H9 (cell line): Measurements from ENCODE around the gene UBE3B. TPM values are rescaled to one million over a fixed set of nuclear protein-coding genes. Genes with fewer than 3 reads are reported as not detected.

Experiments
- DNase-seq: peaks from one replicate; pipeline ENCODE4 v3.0.0-alpha.2; 2017
- H2AFZ ChIP-seq: one replicate; pipeline ENCODE4 v1.6.1; 2013; ENCODE audit warnings: mild to moderate bottlenecking, low read length, control low read depth, moderate library complexity
- H2AK5ac ChIP-seq: 2 replicates; pipeline ENCODE4 v1.6.1; 2013; ENCODE audit warnings: low read length, control low read depth, mixed read lengths; ENCODE audit not compliant: insufficient read length
- H2BK120ac ChIP-seq: one replicate; pipeline ENCODE4 v1.6.1; 2013; ENCODE audit warnings: low read depth, mild to moderate bottlenecking, low read length, control low read depth, inconsistent platforms; ENCODE audit not compliant: poor library complexity, severe bottlenecking
- H2BK12ac ChIP-seq: 2 replicates; pipeline ENCODE4 v1.6.1; 2013; ENCODE audit warnings: low read length, control low read depth, mixed read lengths, low read depth; ENCODE audit not compliant: insufficient read length
- H2BK15ac ChIP-seq: 2 replicates; pipeline ENCODE4 v1.6.1; 2013; ENCODE audit warnings: low read depth, low read length, control low read depth
- H2BK20ac ChIP-seq: one replicate; pipeline ENCODE4 v1.6.1; 2013; ENCODE audit warnings: low read depth, mild to moderate bottlenecking, low read length, control low read depth, inconsistent platforms; ENCODE audit not compliant: poor library complexity, severe bottlenecking
- H2BK5ac ChIP-seq: 2 replicates; pipeline ENCODE4 v1.6.1; 2013; ENCODE audit warnings: low read length, control low read depth, mixed read lengths; ENCODE audit not compliant: insufficient read length
- H3K14ac ChIP-seq: 2 replicates; pipeline ENCODE4 v1.6.1; 2013; ENCODE audit warnings: low read length, control low read depth; ENCODE audit not compliant: insufficient read depth
- H3K18ac ChIP-seq: 2 replicates; pipeline ENCODE4 v1.6.1; 2013; ENCODE audit warnings: low read depth, mild to moderate bottlenecking, mixed read lengths, low read length, control low read depth; ENCODE audit not compliant: insufficient read length
- H3K23ac ChIP-seq: 2 replicates; pipeline ENCODE4 v1.6.1; 2013; ENCODE audit warnings: low read length, control low read depth, mixed read lengths, low read depth; ENCODE audit not compliant: insufficient read length
- H3K23me2 ChIP-seq: 2 replicates; pipeline ENCODE4 v1.6.1; 2013; ENCODE audit warnings: low read depth, mild to moderate bottlenecking, mixed read lengths, low read length, control low read depth; ENCODE audit not compliant: insufficient read length, poor library complexity, severe bottlenecking
- H3K27ac ChIP-seq: 2 replicates; pipeline ENCODE4 v1.5.1; 2013; ENCODE audit warnings: low read length, control low read depth, mixed read lengths, low read depth; ENCODE audit not compliant: insufficient read length
- H3K27me3 ChIP-seq: 2 replicates; pipeline ENCODE4 v1.6.1; 2013; ENCODE audit warnings: low read length, control low read depth, inconsistent platforms; ENCODE audit not compliant: insufficient read depth
- H3K4ac ChIP-seq: 2 replicates; pipeline ENCODE4 v1.6.1; 2013; ENCODE audit warnings: low read depth, mild to moderate bottlenecking, control low read depth, inconsistent platforms, low read length, moderate library complexity
- H3K4me1 ChIP-seq: 2 replicates; pipeline ENCODE4 v1.6.1; 2013; ENCODE audit warnings: low read length, control low read depth, inconsistent platforms; ENCODE audit not compliant: insufficient read depth
- H3K4me2 ChIP-seq: 2 replicates; pipeline ENCODE4 v1.6.1; 2013; ENCODE audit warnings: low read length, control low read depth, mixed read lengths; ENCODE audit not compliant: insufficient read length, insufficient read depth
- H3K56ac ChIP-seq: 2 replicates; pipeline ENCODE4 v1.6.1; 2013; ENCODE audit warnings: low read depth, mild to moderate bottlenecking, mixed read lengths, low read length, control low read depth; ENCODE audit not compliant: insufficient read length
- H3K79me1 ChIP-seq: 2 replicates; pipeline ENCODE4 v1.6.1; 2013; ENCODE audit warnings: low read depth, mild to moderate bottlenecking, moderate library complexity, low read length, control low read depth, inconsistent platforms; ENCODE audit not compliant: insufficient read depth, poor library complexity, severe bottlenecking
- H3K79me2 ChIP-seq: 2 replicates; pipeline ENCODE4 v1.6.1; 2013; ENCODE audit warnings: low read length, control low read depth, inconsistent platforms; ENCODE audit not compliant: insufficient read depth
- H3K9ac ChIP-seq: 2 replicates; pipeline ENCODE4 v1.6.1; 2013; ENCODE audit warnings: low read length, control low read depth, mixed read lengths; ENCODE audit not compliant: insufficient read length; ENCODE audit errors: extremely low read depth
- H3K9me3 ChIP-seq: one replicate; pipeline ENCODE4 v1.6.1; 2013; ENCODE audit warnings: low read depth, low read length, inconsistent platforms; ENCODE audit not compliant: control insufficient read depth
- H3T11ph ChIP-seq: one replicate; pipeline ENCODE4 v1.6.1; 2013; ENCODE audit warnings: mild to moderate bottlenecking, low read length, control low read depth, inconsistent platforms
- H4K20me1 ChIP-seq: one replicate; pipeline ENCODE4 v1.6.1; 2013; ENCODE audit not compliant: control insufficient read depth, insufficient read length, insufficient read depth
- H4K5ac ChIP-seq: 2 replicates; pipeline ENCODE4 v1.6.1; 2013; ENCODE audit warnings: low read depth, mild to moderate bottlenecking, mixed read lengths, low read length, control low read depth; ENCODE audit not compliant: insufficient read length
- H4K8ac ChIP-seq: replicated peaks from 2 replicates; pipeline ENCODE4 v1.6.1; 2013; ENCODE audit warnings: low read length, control low read depth, mixed read lengths, low read depth; ENCODE audit not compliant: insufficient read length
- H4K91ac ChIP-seq: 2 replicates; pipeline ENCODE4 v1.6.1; 2013; ENCODE audit warnings: low read depth, mild to moderate bottlenecking, moderate library complexity, mixed read lengths, low read length, control low read depth; ENCODE audit not compliant: insufficient read length
- H3K27ac Mint-ChIP-seq, 3 experiments: 2 replicates in 2 of 3; 3 replicates in 1 of 3; pipeline ENCODE4 v1.8.0; 2020 to 2021; ENCODE audit warnings: mixed read lengths in 3 of 3, mild to moderate bottlenecking in 1 of 3, moderate library complexity in 1 of 3
- H3K27me3 Mint-ChIP-seq: 2 replicates; pipeline ENCODE4 v1.8.0; 2021; ENCODE audit warnings: low read depth, mild to moderate bottlenecking, moderate library complexity, mixed read lengths
- H3K36me3 Mint-ChIP-seq, 3 experiments: 2 replicates in 2 of 3; 3 replicates in 1 of 3; pipeline ENCODE4 v1.8.0; 2020 to 2021; ENCODE audit warnings: low read depth in 3 of 3, mixed read lengths in 3 of 3; ENCODE audit not compliant: insufficient read depth in 1 of 3
- H3K4me1 Mint-ChIP-seq, 2 experiments: 2 replicates each; pipeline ENCODE4 v1.8.0; 2020; ENCODE audit warnings: mixed read lengths in 2 of 2
- H3K4me3 Mint-ChIP-seq, 2 experiments: 2 replicates in 1 of 2; 3 replicates in 1 of 2; pipeline ENCODE4 v1.8.0; 2020 to 2021; ENCODE audit warnings: mild to moderate bottlenecking in 2 of 2, mixed read lengths in 2 of 2, moderate library complexity in 1 of 2
- H3K9me3 Mint-ChIP-seq, 2 experiments: 2 replicates in 1 of 2; 3 replicates in 1 of 2; pipeline ENCODE4 v1.8.0; 2020; ENCODE audit warnings: mild to moderate bottlenecking in 2 of 2, mixed read lengths in 2 of 2, moderate library complexity in 1 of 2
- CTCF ChIP-seq: fragments of 200-600 bp; sonication (generic); conservative IDR thresholded peaks from 3 replicates; pipeline ENCODE4 v1.8.0; 2021; ENCODE audit warnings: antibody characterized with exemption, mild to moderate bottlenecking
- WGBS: extraction: QIAGEN DNeasy Blood & Tissue Kit; methylation state at CpG from one replicate; pipeline ENCODE4 v1.1.7; 2013; ENCODE audit warnings: missing lambda C conversion rate, low lambda C conversion rate, mixed read lengths; ENCODE audit not compliant: insufficient read length; ENCODE audit errors: extremely low coverage; 5-methylcytosine and 5-hydroxymethylcytosine counted together
- total RNA-seq: library from RNA; stranded (reverse); gene quantifications from 2 replicates; pipeline ENCODE4 v1.2.1, GENCODE V29; 2021

UBE3B gene
- total RNA-seq, 1 experiment from 2014 or later, result 24.2 TPM

- H2AK5ac ChIP-seq, result no peak overlapping the region
- no peaks in the 10 kb centered on the region for H4K20me1 ChIP-seq
- H3K14ac ChIP-seq, result no peak overlapping the region
- H3K18ac ChIP-seq, result no peak overlapping the region
- TF ChIP-seq CTCF, result no peak
- peaks cover 6% of the 10 kb centered on the region for H3K27me3 Mint-ChIP-seq
- no peaks in the 10 kb centered on the region for H3K79me2 ChIP-seq
- H4K8ac ChIP-seq, result no peak overlapping the region
- no peak overlapping the region for H3K56ac ChIP-seq
- H3K4me3 Mint-ChIP-seq, result no peak overlapping the region
- peak overlapping the region in 2 of 3 experiments; percentile 52 to 79; a peak in 3 of 7 replicates for H3K27ac Mint-ChIP-seq
- no peak overlapping the region for H3K9ac ChIP-seq
- no CpG with 5 or more reads among the region's 18 CpGs for WGBS
- H2BK120ac ChIP-seq, result no peak overlapping the region
- H3K4me1 Mint-ChIP-seq, result peaks cover 2 to 3% of the 10 kb centered on the region in 2 experiments; a peak in 3 of 4 replicates
- H3K9me3 ChIP-seq, result no peaks in the 10 kb centered on the region
- H2BK15ac ChIP-seq, result no peak overlapping the region
- H4K91ac ChIP-seq, result no peak overlapping the region
- no peaks in the 10 kb centered on the region for H3K4me1 ChIP-seq
- no peaks in the 10 kb centered on the region for H3K79me1 ChIP-seq
- H3K27me3 ChIP-seq, result no peaks in the 10 kb centered on the region
- no peak overlapping the region for H3K27ac ChIP-seq
- no peak overlapping the region for H2BK20ac ChIP-seq
- H3K23me2 ChIP-seq, result no peaks in the 10 kb centered on the region
- H3K4ac ChIP-seq, result no peak overlapping the region
- H2BK5ac ChIP-seq, result no peak overlapping the region
- no peak overlapping the region for H3K23ac ChIP-seq
- H3K36me3 Mint-ChIP-seq, result peaks cover 0 to 3% (median 2%) of the 10 kb centered on the region in 3 experiments; a peak in 4 of 7 replicates
- no peaks in the 10 kb centered on the region for H3K9me3 Mint-ChIP-seq
- no peak overlapping the region for H2AFZ ChIP-seq
- no peak overlapping the region for H3K4me2 ChIP-seq
- H4K5ac ChIP-seq, result no peak overlapping the region
- H2BK12ac ChIP-seq, result no peak overlapping the region
- DNase-seq, result no peak
- H3T11ph ChIP-seq, result no peak overlapping the region
Observed at GRCh38 chr12:109555431-109556315, 78.2 kb downstream of the UBE3B start.
